GM13977 (cell line): ENCODE measurements around the gene TENT5A.

ENCODE experiments used
- DNase-seq: peaks from one replicate; pipeline ENCODE4 v3.0.0; 2012; ENCODE audit warnings: low spot score
- CTCF ChIP-seq: IDR thresholded peaks from 2 replicates; pipeline ENCODE4 v1.5.1; 2012; ENCODE audit warnings: mild to moderate bottlenecking, control low read depth; ENCODE audit not compliant: insufficient read depth; ENCODE audit errors: extremely low read depth, missing control alignments
- in situ Hi-C: fragments of 300-500 bp; cut with MboI; formaldehyde crosslinking; loops from one replicate; pipeline ENCODE4 v1.12.0; 2022; ENCODE audit warnings: low sequenced_read_pairs, low pct_unique_long_range_greater_than_20kb, mixed read lengths, inconsistent platforms; ENCODE audit not compliant: unreplicated experiment

Gene TENT5A

DNA sequence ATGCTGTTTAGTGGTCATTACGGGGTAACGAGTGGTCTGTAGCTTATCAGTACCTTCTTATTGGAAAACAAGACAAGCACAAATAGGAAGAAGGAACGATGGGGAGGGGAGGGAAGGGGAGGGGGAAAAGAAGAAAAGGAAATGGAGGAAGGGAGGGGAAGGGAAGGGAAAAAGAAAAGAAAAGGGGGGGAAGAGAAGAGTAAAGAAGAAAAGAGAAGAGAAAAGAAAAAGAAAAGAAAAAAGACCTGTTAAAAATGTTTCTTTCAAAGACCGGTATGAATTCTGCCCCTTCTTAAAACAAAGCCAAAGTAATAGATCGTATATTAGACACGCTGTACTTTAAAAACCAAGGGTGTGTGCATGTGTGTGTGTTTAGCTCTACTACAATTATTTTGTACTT, 2.4 kb upstream of the TENT5A start:
- DNase-seq, result no peak

GRCh38 chr6:81753711-81754577, 1.5 kb upstream of the TENT5A start:
- in situ Hi-C loops, result no loop called here
- TF ChIP-seq CTCF, result peak; percentile 72
- peak; percentile 54 for DNase-seq

More for the DNA sequence above, 2.4 kb upstream of the TENT5A start:
- TF ChIP-seq CTCF, result no peak
- in situ Hi-C loops, result no loop called here

DNA sequence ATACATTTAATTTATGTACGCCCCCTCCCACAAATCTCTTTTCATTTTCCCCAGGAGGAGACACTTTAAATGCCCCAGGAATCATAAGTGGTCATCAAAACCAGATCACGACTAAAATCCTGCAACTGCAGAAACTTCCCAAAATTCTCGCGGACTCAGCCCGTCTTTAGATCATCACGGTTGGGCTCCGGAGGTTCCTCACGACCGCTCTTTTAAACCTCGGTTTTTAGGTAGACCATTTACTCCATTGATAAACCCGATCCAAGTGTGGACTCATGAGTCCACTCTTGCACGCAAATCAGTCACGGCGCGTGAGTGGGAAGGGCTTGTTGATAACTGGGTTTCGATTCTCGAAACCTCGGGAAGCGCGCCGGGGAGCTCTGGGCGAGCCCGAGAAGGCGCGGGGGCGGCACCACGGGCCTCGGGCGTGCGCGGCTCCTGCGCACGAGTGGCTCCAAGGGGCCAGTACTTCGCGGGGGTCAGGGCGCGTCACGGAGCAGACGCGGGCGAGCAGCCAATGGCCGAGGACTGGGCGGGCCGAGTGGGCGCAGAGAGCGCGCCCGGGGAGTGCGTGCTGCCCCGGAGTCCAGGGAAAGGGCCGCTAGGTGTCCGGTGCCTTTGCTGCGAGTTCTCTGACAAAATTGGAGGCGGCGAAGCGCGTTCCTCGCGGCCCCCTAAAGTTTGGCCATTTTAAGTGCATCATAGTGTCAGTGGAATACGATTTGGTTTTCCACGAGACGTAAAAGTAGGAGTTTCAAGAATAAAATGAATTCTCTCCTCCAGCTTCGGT, 635 bp upstream of the TENT5A start:
- in situ Hi-C loops, result no loop called here
- DNase-seq, result peak; percentile 71
- no peak for TF ChIP-seq CTCF

DNA sequence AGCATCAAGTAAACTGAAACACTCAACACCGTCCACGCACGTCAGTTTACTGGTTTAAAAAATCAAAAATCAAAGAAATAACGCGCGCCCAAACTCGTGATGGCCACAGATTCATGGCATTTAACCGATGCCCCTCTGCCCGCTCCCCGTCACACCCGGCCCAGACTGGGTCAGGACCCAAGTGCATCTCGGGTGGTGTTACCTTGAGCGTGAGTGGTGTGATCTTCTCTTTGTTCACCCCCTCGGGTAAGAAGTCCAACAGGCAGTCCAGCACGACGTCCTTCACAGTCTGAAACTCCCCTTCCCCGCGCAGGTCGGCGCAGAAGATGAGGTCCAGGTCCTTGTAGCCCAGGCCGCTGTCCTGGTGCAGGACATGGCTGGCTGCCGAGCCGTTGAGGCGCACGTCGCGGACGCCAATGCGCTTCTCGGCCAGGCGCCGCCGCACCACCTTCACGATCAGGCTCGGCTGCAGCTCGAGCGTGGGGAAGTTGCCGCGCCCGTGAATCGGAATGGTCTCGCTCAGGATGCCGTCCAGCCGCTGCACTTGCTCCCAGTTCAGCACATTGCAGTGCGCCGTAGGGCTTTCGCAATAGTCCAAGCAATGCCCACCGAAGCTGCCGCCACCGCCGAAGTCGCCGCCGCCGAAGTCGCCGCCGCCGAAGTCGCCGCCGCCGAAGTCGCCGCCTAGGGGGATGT, 945 bp downstream of the TENT5A start:
- no peak for TF ChIP-seq CTCF
- in situ Hi-C loops, result no loop called here
- no peak for DNase-seq

DNA sequence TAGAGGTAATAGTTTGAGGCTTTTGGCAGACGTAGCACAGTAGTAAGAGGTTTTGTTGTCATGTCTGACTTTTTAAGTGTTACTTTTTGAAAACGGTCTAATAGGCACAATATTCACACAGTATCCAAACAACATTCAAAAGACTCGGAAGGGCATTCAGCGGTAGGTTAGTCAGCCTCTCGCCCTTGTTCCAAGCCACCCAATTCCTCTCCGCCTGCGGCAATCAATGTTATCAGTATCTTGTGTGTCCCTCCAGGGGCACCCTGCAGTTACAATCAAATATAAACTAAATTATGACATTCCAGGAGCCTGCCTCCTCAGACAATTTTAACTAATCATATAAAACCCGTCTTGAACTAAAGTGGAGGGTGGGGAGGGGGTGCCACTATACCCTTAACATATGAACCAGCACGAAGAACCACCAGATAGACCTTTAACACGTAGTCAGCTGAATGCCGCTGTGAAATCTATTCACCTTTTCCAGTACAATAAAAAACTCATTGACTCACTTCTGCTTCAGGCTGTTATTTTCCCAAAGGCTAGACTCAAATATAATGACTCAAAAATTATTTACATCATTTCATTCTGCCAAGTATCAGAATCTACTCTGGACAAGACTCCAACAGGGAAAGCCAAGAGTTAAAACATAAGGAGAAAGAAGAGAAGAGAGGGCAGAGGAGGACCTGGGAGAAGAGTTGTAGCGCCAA, 1.6 kb downstream of the TENT5A start:
- DNase-seq, result no peak
- TF ChIP-seq CTCF, result no peak
- in situ Hi-C loops, result no loop called here

DNA sequence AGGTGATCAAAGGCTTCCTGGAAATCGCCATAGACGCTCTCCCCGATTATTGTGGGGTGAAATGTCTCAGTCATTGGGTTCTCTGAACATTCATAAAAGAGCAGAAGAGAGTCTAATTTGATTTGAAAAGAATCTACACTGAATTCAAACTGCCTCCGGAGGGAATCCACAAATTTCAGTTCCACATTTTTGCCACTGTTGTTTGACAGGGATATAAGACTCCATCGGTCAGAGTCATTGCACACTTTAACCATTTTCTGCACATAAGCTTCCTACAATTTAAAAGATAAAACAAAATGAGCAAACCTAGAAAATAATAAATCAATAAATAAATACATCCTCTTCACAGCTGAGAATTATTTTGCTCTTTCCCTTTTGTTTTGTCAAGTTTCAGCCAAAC, 2.3 kb downstream of the TENT5A start:
- no peak for DNase-seq
- in situ Hi-C loops, result no loop called here

More for the DNA sequence above, 2.3 kb downstream of the TENT5A start:
- no peak for TF ChIP-seq CTCF
